ENCODE results near the gene PSMG2. TPM values are rescaled to one million over a fixed set of nuclear protein-coding genes. Genes with fewer than 3 reads are reported as not detected.

PSMG2 gene
- total RNA-seq, 1 donor from 2014 or later = 82.2 TPM

- TF ChIP-seq CTCF (IDR thresholded peaks at IDR 0.05; ENCODE audit: insufficient read depth, low read length, poor library complexity, severe bottlenecking) = no peak
- Histone ChIP-seq H3K4me3 (ENCODE audit: low read depth, low read length) (peak overlapping the region; percentile 97), H3K36me3 (ENCODE audit: control insufficient read depth, insufficient read depth, low read length) (no peaks in the 10 kb centered on the region), H3K27me3 (ENCODE audit: control insufficient read depth, insufficient read depth, low read length) (no peaks in the 10 kb centered on the region)
- DNase-seq (ENCODE audit: low read depth) = no peak
Observed at GRCh38 chr18:12703664-12704063, 822 bp downstream of the PSMG2 start.

DNA sequence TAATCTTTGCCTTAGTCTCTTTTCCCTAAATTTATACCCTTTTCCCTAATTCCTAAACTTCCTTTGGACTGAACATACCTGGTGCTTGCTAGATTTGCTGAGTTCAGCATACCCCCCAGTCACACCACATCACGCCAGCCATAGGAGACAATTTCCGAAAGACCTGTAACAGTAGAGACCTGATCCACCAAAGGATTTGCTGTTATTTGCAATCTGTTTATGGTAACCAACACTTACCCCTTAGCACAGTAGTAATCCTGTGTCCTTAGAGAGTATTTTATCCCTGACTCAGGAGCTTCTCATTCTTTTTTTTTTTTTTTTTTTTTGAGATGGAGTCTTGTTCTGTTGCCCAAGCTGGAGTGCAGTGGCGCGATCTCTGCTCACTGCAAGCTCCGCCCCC lies 8.6 kb downstream of the PSMG2 start:
- no peak for TF ChIP-seq CTCF (IDR thresholded peaks at IDR 0.05; ENCODE audit: insufficient read depth, low read length, poor library complexity, severe bottlenecking)
- Histone ChIP-seq H3K4me3 (ENCODE audit: low read depth, low read length) (no peak overlapping the region), H3K36me3 (ENCODE audit: control insufficient read depth, insufficient read depth, low read length) (no peaks in the 10 kb centered on the region), H3K27me3 (ENCODE audit: control insufficient read depth, insufficient read depth, low read length) (no peaks in the 10 kb centered on the region)
- no peak for DNase-seq (ENCODE audit: low read depth)

GRCh38 chr18:12721495-12722275 lies 18.8 kb downstream of the PSMG2 start:
- H3K36me3 ChIP-seq (ENCODE audit: control insufficient read depth, insufficient read depth, low read length) = no peaks in the 10 kb centered on the region
- H3K4me3 ChIP-seq (ENCODE audit: low read depth, low read length) = no peak overlapping the region
- no peaks in the 10 kb centered on the region for H3K27me3 ChIP-seq (ENCODE audit: control insufficient read depth, insufficient read depth, low read length)
- no peak for DNase-seq (ENCODE audit: low read depth)
- no peak for TF ChIP-seq CTCF (IDR thresholded peaks at IDR 0.05; ENCODE audit: insufficient read depth, low read length, poor library complexity, severe bottlenecking)

DNA sequence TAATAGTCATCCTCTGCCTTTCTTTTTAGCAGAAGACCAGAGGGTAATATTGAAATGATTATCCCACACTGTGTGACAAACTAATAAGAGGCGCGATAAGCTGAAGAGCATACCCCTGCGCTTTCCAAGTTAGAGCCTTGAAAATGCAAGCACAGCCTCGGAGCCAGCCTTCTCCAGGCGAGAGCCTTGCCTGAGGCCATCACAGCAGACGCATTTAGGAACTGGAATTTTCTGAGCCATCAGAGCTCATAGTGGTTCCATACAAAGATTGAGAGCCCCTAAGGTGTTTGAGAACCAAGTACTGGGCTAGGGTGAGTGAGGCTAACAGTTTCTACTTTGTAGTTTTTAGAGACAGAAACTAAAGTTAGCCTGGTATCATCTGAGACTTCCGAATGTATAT lies 19.9 kb downstream of the PSMG2 start:
- Histone ChIP-seq H3K4me3 (ENCODE audit: low read depth, low read length) (no peak overlapping the region), H3K36me3 (ENCODE audit: control insufficient read depth, insufficient read depth, low read length) (no peaks in the 10 kb centered on the region), H3K27me3 (ENCODE audit: control insufficient read depth, insufficient read depth, low read length) (no peaks in the 10 kb centered on the region)
- no peak for DNase-seq (ENCODE audit: low read depth)
- TF ChIP-seq CTCF (IDR thresholded peaks at IDR 0.05; ENCODE audit: insufficient read depth, low read length, poor library complexity, severe bottlenecking) = no peak

DNA sequence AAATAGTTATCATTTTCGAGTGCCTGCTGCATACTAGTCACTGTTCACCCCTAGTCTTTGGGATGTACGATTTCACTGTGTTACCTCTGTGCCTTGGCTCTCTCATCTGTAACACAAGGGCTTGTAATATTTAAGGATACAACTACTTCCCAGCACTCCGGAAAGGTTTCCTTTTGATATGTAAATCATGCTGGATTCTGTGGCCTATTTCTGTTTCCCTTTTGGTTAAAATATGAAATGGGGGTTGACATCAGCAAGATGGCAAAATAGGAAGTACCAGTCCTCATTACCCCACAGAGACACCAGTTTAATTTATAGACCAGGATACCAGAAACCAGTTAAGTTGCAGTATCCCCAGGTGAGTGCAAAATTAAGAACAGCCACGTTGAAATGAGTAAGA lies 23.5 kb downstream of the PSMG2 start:
- no peak for TF ChIP-seq CTCF (IDR thresholded peaks at IDR 0.05; ENCODE audit: insufficient read depth, low read length, poor library complexity, severe bottlenecking)
- no peak overlapping the region for H3K4me3 ChIP-seq (ENCODE audit: low read depth, low read length)
- no peak for DNase-seq (ENCODE audit: low read depth)
- no peaks in the 10 kb centered on the region for H3K27me3 ChIP-seq (ENCODE audit: control insufficient read depth, insufficient read depth, low read length)
- H3K36me3 ChIP-seq (ENCODE audit: control insufficient read depth, insufficient read depth, low read length) = no peaks in the 10 kb centered on the region

Data from kidney epithelial cell (primary cell).